Vagina (tissue), 2 donors: ENCODE results near the gene MCEE. TPM values are rescaled to one million over a fixed set of nuclear protein-coding genes. Genes with fewer than 3 reads are reported as not detected.
"Not testable (repeated sequence)": the region's sequence is repeated elsewhere in the genome, so short reads cannot be mapped to it uniquely, and the experiment has no call there.

ENCODE experiments used
- DNase-seq, 2 donors: peaks; one replicate each; pipeline ENCODE4 v3.0.0-alpha.2; 2017; ENCODE audit errors: extremely low spot score in 2 of 2
- H3K27ac ChIP-seq: fragments of 200-600 bp; sonication (generic); one replicate; pipeline ENCODE4 v1.5.1; 2019
- H3K27me3 ChIP-seq: fragments of 200-600 bp; sonication (generic); one replicate; pipeline ENCODE4 v1.5.1; 2019
- H3K36me3 ChIP-seq, 2 donors: fragments of 200-600 bp; sonication (generic); one replicate each; pipeline ENCODE4 v1.5.1; 2017 to 2019
- H3K4me1 ChIP-seq: fragments of 200-600 bp; sonication (generic); one replicate; pipeline ENCODE4 v1.5.1; 2019
- H3K4me3 ChIP-seq, 2 donors: fragments of 200-600 bp; sonication (generic); 1 replicate in 1 of 2; 2 replicates in 1 of 2; pipeline ENCODE4 v1.5.1; 2016 to 2019
- H3K9me3 ChIP-seq: fragments of 200-600 bp; sonication (generic); one replicate; pipeline ENCODE4 v1.5.1; 2019
- POLR2A ChIP-seq, 2 donors: fragments of 450-650 bp; IDR thresholded peaks; one replicate each; pipeline ENCODE4 v1.6.1; 2017; ENCODE audit warnings: antibody characterized with exemption in 2 of 2, mild to moderate bottlenecking in 2 of 2, moderate library complexity in 2 of 2
- POLR2AphosphoS5 ChIP-seq, 2 donors: sonication (generic); formaldehyde crosslinking; IDR thresholded peaks; one replicate each; pipeline ENCODE4 v1.9.0; 2017; ENCODE audit warnings: antibody characterized with exemption in 2 of 2, mild to moderate bottlenecking in 2 of 2, low read depth in 1 of 2; ENCODE audit not compliant: insufficient read depth in 1 of 2
- intact Hi-C: fragments of 100-400 bp; cut with DNase I; formaldehyde crosslinking; loops from one replicate; pipeline ENCODE4 v1.15.1; 2023
- total RNA-seq: library from RNA; depleted of rRNA; stranded (reverse); fragments of >200 nt; gene quantifications from one replicate; pipeline ENCODE4 v1.2.3, GENCODE V29; 2016
- TF ChIP-seq, protein P1 (sequence below), 3 experiments: fragments of 450-650 bp in 2 of 3; fragments of 200-600 bp in 1 of 3; sonication (generic) in 1 of 3; IDR thresholded peaks; one replicate each; pipeline ENCODE4 v1.5.1; 2017 to 2019; ENCODE audit warnings: antibody characterized with exemption in 3 of 3, mild to moderate bottlenecking in 2 of 3, moderate library complexity in 2 of 3

The MCEE gene
- total RNA-seq, 1 donor from 2014 or later, result 12.8 TPM

DNA sequence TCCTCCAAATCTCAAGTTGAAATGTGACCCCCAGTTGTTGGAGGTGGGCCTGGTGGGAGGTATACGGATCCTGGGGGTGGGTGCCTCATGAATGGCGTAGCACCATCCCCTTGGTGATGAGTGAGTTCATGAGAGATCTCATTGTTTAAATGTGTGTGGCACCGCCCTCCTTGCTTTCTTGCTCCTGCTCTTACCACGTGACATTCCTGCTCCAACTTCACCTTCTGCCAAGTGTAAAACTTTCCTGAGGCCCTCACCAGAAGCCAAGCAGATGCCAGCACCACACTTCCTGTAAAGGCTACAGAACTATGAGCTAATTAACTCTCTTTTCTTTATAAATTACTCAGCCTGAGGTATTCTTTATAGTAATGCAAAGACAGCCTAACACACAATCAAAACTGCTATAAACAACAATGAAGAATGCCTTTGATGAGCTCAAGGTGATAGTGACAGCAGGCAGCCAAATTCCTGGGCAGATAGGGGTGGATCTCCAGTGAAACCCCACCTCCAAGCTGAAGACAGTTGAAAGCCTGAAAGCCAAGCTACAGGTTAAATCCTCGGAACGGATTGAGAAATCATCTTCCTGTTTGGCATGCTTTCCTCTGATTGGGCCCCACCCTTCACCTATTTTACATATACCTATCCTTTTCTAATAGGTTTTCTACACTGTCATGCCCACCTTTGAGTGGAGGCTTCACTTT, 26.9 kb downstream of the MCEE start:
- H3K4me1 ChIP-seq, result no peaks in the 10 kb centered on the region
- H3K9me3 ChIP-seq, result no peaks in the 10 kb centered on the region
- no peak overlapping the region for H3K4me3 ChIP-seq
- TF ChIP-seq, protein P1, sequence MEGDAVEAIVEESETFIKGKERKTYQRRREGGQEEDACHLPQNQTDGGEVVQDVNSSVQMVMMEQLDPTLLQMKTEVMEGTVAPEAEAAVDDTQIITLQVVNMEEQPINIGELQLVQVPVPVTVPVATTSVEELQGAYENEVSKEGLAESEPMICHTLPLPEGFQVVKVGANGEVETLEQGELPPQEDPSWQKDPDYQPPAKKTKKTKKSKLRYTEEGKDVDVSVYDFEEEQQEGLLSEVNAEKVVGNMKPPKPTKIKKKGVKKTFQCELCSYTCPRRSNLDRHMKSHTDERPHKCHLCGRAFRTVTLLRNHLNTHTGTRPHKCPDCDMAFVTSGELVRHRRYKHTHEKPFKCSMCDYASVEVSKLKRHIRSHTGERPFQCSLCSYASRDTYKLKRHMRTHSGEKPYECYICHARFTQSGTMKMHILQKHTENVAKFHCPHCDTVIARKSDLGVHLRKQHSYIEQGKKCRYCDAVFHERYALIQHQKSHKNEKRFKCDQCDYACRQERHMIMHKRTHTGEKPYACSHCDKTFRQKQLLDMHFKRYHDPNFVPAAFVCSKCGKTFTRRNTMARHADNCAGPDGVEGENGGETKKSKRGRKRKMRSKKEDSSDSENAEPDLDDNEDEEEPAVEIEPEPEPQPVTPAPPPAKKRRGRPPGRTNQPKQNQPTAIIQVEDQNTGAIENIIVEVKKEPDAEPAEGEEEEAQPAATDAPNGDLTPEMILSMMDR (IDR thresholded peaks at IDR 0.05), result no peak
- TF ChIP-seq POLR2AphosphoS5 (IDR thresholded peaks at IDR 0.05; ENCODE audit: insufficient read depth in 1 of 2, low read depth in 1 of 2) (no peak), POLR2A (IDR thresholded peaks at IDR 0.05) (no peak)
- H3K27me3 ChIP-seq, result no peaks in the 10 kb centered on the region
- H3K27ac ChIP-seq, result no peak overlapping the region
- DNase-seq, result no peak
- intact Hi-C loops, result no loop called here
- H3K36me3 ChIP-seq, result no peaks in the 10 kb centered on the region

DNA sequence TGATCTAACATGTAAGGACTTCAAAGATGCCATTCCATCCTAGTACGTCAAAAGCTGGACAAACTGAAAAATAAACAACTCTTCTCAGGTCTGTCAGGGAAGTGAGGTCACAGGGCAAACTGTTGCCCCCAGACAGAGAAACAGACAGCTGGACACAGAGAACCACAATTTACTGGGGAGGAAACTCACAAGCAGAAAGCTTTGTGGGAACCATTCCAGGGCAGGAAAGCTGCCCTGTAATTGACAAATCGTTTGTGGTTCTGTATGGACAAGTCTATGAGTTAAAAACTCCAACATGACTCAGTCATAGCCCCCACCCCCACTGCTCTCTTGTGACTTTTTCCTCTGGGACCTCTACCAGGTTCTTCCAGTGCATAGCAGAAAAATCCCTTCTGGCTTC, 28.4 kb downstream of the MCEE start:
- no peak for TF ChIP-seq POLR2A (IDR thresholded peaks at IDR 0.05)
- TF ChIP-seq, protein P1 (IDR thresholded peaks at IDR 0.05), result no peak
- no peak for TF ChIP-seq POLR2AphosphoS5 (IDR thresholded peaks at IDR 0.05; ENCODE audit: insufficient read depth in 1 of 2, low read depth in 1 of 2)
- no peaks in the 10 kb centered on the region for H3K9me3 ChIP-seq
- no peaks in the 10 kb centered on the region for H3K36me3 ChIP-seq
- H3K4me3 ChIP-seq, result no peak overlapping the region
- H3K27me3 ChIP-seq, result no peaks in the 10 kb centered on the region
- intact Hi-C loops, result no loop called here
- DNase-seq, result no peak
- H3K27ac ChIP-seq, result peak overlapping the region; percentile 38
- no peaks in the 10 kb centered on the region for H3K4me1 ChIP-seq

DNA sequence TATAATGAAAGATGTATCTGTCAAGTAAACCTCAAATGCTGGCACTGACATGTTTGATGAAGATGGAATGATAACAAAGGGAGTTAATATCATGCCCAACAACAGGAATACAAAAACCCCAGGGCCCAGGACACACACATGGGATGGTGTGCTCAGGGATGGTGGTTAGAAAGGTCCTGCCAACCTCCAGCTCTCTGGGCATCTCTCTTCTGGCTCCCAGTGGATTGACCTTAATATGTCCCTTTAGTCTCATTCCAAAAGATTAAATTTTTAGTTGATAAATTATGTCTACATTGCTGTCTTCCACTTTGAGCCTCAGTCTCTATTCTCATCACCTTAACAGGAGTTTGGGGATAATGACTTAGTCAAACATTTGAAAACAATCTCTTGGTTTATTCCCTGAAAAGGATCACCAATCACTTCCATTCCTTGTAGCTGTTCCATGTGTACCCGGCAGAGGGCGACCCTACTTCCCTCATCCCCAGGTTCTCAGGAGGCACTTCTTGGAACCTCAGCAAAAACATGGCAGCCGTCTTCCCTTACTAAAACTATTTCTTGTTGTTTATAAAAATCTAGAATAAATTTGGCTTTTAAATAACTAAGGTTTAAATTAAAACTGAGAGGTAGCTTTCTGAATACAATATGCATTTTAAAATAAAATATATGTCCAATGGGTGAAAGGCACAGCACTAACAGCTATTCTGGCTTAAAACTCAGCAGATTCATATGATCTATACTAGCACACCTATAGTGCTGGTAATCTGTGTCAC, 29.6 kb downstream of the MCEE start:
- TF ChIP-seq, protein P1 (IDR thresholded peaks at IDR 0.05), result peak in 2 of 3 experiments; percentile 17 to 45
- TF ChIP-seq POLR2AphosphoS5 (IDR thresholded peaks at IDR 0.05; ENCODE audit: insufficient read depth in 1 of 2, low read depth in 1 of 2) (peak in 1 of 2 donors; percentile 24), POLR2A (IDR thresholded peaks at IDR 0.05) (no peak)
- no peaks in the 10 kb centered on the region for H3K9me3 ChIP-seq
- H3K4me1 ChIP-seq, result no peaks in the 10 kb centered on the region
- no peak overlapping the region for H3K27ac ChIP-seq
- no peak overlapping the region for H3K4me3 ChIP-seq
- H3K36me3 ChIP-seq, result no peaks in the 10 kb centered on the region
- intact Hi-C loops, result no loop called here
- no peaks in the 10 kb centered on the region for H3K27me3 ChIP-seq
- no peak for DNase-seq

DNA sequence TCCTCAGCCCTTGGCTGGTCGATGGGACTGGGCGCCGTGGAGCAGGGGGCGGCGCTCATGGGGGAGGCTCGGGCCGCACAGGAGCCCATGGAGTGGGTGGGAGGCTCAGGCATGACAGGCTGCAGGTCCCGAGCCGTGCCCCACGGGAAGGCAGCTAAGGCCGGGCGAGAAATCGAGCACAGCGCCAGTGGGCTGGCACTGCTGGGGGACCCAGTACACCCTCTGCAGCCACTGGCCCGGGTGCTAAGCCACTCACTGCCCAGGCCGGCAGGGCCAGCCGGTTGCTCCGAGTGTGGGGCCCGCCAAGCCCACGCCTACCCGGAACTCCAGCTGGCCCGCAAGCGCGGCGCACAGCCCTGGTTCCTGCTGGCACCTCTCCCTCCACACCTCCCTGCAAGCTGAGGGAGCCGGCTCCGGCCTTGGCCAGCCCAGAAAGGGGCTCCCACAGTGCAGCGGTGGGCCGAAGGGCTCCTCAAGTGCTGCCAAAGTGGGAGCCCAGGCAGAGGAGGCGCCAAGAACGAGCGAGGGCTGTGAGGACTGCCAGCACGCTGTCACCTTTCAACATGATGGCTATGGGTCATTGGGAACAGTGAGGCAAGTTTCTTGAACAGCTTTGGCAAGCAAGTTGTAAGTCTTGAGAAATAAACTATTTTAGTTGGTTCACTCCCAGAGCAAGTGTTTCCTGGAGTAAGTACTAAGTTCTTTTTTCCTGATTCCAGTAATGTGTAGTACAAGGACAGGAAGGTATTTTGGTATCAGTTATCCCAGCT, 37.4 kb downstream of the MCEE start:
- H3K4me1 ChIP-seq, H3K27me3 ChIP-seq, H3K36me3 ChIP-seq, H3K9me3 ChIP-seq, H3K4me3 ChIP-seq, DNase-seq, H3K27ac ChIP-seq, intact Hi-C loops: not testable (repeated sequence)

DNA sequence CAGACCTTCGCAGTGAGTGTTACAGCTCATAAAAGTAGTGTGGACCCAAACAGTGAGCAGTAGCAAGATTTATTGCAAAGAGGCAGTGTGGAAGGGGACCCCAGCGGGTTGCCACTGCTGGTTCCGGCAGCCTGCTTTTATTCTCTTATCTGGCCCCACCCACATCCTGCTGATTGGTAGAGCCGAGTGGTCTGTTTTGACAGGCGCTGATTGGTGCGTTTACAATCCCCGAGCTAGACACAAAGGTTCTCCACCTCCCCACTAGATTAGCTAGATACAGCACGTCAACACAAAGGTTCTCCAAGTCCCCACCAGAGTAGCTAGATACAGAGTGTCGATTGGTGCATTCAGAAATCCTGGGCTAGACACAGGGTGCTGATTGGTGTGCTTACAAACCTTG, 38.2 kb downstream of the MCEE start:
- H3K27me3 ChIP-seq, H3K36me3 ChIP-seq, H3K4me1 ChIP-seq, DNase-seq, H3K27ac ChIP-seq, H3K4me3 ChIP-seq, H3K9me3 ChIP-seq, intact Hi-C loops: not testable (repeated sequence)

DNA sequence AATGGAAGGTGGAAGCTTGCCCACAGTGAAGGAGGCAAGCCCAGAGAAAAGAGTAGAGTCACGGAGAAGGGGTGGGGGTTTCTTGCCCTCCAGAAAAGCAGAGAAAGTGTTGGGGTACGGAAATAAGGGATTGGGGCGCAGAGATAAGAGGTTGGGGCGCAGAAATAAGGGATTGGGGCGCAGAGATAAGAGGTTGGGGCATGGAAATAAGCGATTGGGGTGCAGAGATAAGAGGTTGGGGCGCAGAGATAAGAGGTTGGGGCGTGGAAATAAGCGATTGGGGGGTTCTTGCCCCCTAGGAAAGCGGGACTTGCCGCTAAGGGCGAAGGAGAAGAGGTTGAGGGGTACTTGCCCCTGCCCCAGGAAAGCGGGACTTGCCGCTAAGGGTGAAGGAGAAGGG, 40.6 kb downstream of the MCEE start:
- H3K9me3 ChIP-seq, H3K36me3 ChIP-seq, H3K4me3 ChIP-seq, H3K27ac ChIP-seq, H3K27me3 ChIP-seq, DNase-seq, H3K4me1 ChIP-seq, intact Hi-C loops: not testable (repeated sequence)

DNA sequence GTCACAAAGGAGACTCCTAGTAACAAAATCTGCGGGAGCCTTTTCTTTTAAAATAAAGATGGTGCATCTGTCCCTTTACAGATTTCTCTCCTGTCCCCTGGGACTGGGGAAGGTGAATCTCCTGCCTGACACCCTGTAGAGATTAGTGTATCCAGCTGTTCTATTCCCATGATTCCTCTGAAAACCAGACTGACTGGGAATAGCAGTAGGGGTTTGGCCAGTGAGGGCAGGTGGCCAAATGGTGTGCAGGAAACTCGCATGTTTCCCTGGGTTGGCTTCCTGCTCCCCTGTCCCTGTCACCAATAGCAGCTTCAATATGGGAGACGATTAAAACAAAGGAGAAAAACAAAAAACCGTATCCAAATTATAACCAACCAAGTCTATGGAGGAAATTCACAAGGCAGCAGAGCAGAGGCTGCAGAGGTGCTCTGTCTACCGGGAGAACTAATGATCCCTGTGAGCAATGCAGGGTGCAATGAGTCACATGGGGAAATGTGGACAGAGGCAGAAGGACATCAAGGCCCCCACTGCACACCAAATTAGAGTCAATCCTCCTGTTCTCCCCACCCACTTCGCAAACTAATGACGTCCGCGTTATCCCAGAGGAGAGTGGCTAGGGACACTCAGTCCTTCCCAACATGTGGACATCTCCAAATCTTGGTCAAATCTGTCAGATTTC, 44.6 kb downstream of the MCEE start:
- DNase-seq, H3K27ac ChIP-seq, intact Hi-C loops: not testable (repeated sequence)

DNA sequence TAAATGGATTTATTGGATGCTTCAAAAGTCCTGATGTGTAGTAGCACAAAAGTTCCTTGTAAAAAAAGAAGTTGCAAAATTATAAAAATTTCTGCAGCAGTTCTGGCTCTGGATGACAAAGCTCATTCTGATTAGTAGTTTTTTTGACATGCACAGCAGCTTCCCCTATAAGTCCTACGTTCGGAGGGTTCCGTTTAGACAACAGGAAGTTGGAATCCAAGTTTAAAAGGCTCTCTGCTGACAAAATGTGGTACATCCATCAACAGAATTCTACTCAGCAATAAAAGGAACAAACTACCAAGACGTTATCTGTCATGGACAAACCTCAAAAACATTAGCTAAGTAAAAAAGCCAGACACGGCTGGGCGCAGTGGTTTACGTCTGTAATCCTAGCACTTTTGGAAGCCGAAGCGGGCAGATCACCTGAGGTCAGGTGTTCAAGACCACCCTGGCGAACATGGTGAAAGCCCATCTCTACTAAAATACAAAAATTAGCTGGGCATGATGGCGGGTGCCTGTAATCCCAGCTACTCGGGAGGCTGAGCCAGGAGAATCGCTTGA, 46.2 kb downstream of the MCEE start:
- DNase-seq, H3K27me3 ChIP-seq, H3K36me3 ChIP-seq, H3K27ac ChIP-seq, intact Hi-C loops, H3K9me3 ChIP-seq: not testable (repeated sequence)
- H3K4me3 ChIP-seq, result peak overlapping the region in 1 of 2 donors; percentile 15
- peaks cover 11% of the 10 kb centered on the region for H3K4me1 ChIP-seq

More for the DNA sequence above, 44.6 kb downstream of the MCEE start:
- H3K4me3 ChIP-seq, H3K27me3 ChIP-seq, H3K36me3 ChIP-seq, H3K9me3 ChIP-seq: not testable (repeated sequence)
- peaks cover 11% of the 10 kb centered on the region for H3K4me1 ChIP-seq

DNA sequence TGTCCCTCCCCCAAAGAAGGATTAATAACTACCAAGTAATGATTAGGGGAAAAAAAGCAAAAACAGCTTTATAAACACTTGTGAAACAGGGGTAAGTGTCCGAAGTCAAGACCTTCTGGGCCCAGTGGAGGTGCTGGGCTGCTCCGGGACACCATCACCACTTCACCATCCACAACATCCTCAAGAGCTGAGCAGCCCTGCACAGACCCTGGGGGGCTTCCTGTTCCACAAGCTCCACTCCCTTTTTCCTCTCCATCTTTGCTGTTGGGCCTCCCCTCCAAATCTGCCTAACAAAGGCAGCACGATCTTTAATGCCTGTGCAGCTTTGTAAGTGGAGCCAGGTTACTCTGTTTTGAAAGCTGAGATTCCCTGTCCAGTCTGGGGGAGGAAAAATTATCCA, 46.7 kb downstream of the MCEE start:
- peaks cover 0 to 11% of the 10 kb centered on the region in 2 donors for H3K36me3 ChIP-seq
- intact Hi-C loops, DNase-seq, H3K9me3 ChIP-seq, H3K4me3 ChIP-seq, H3K27ac ChIP-seq, H3K27me3 ChIP-seq: not testable (repeated sequence)
- H3K4me1 ChIP-seq, result peaks cover 11% of the 10 kb centered on the region
